Measurements from ENCODE around the gene HIVEP3.

DNA sequence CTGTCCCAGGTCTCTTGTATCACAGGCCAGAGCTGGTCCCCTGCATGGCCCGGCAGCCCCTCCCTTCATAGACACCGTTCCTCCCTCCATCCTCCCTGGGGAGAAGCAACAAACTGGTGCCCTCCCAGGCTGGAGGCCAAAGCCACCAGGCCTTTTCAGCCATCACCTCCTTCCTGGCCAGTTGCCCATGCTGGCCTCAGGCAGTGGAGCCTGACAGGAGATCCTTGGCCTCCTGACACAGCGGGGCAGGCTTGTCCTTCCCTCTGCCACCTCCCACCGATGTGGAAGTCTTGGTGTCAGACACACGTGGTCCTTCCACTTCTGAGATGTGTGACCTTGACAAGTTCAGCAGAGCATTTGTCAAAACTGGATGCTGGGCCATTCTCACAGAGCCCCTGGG, 206.0 kb downstream of the HIVEP3 start:
- TF ChIP-seq, protein P1, sequence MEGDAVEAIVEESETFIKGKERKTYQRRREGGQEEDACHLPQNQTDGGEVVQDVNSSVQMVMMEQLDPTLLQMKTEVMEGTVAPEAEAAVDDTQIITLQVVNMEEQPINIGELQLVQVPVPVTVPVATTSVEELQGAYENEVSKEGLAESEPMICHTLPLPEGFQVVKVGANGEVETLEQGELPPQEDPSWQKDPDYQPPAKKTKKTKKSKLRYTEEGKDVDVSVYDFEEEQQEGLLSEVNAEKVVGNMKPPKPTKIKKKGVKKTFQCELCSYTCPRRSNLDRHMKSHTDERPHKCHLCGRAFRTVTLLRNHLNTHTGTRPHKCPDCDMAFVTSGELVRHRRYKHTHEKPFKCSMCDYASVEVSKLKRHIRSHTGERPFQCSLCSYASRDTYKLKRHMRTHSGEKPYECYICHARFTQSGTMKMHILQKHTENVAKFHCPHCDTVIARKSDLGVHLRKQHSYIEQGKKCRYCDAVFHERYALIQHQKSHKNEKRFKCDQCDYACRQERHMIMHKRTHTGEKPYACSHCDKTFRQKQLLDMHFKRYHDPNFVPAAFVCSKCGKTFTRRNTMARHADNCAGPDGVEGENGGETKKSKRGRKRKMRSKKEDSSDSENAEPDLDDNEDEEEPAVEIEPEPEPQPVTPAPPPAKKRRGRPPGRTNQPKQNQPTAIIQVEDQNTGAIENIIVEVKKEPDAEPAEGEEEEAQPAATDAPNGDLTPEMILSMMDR (optimal IDR thresholded peaks at IDR 0.05 in 1 of 3, IDR thresholded peaks at IDR 0.05 in 1 of 3, conservative IDR thresholded peaks at IDR 0.05 in 1 of 3; ENCODE audit: extremely low read depth in 1 of 3, insufficient read depth in 2 of 3, low read length in 3 of 3) = no peak
- TF ChIP-seq EZH2 (IDR thresholded peaks at IDR 0.05; ENCODE audit: low read length) = no peak

All from keratinocyte (primary cell).